Testis (tissue), 2 donors: Measurements from ENCODE around the gene LENG1.

Source experiments
- CTCF ChIP-seq, 3 experiments: fragments of 450-650 bp in 2 of 3; fragments of 200-600 bp in 1 of 3; sonication (generic) in 1 of 3; IDR thresholded peaks; one replicate each; pipeline ENCODE4 v1.5.1; 2016 to 2019; ENCODE audit warnings: antibody characterized with exemption in 3 of 3, mild to moderate bottlenecking in 2 of 3, moderate library complexity in 1 of 3
- POLR2A ChIP-seq: fragments of 450-650 bp; IDR thresholded peaks from one replicate; pipeline ENCODE4 v1.6.1; 2017; ENCODE audit warnings: antibody characterized with exemption, mild to moderate bottlenecking, moderate library complexity

GRCh38 chr19:54114340-54115108, 45.0 kb downstream of the LENG1 start:
- no peak for TF ChIP-seq CTCF (IDR thresholded peaks at IDR 0.05)
- TF ChIP-seq POLR2A, result no peak
